Chondrocyte (in vitro differentiated cells): Measurements from ENCODE around the gene TUBGCP4. TPM values are rescaled to one million over a fixed set of nuclear protein-coding genes. Genes with fewer than 3 reads are reported as not detected.

Experiments
- DNase-seq: peaks from one replicate; pipeline ENCODE4 v3.0.0; 2021; ENCODE audit warnings: mixed read lengths, low spot score
- H3K27ac Mint-ChIP-seq: one replicate; pipeline ENCODE4 v1.8.0; 2021; ENCODE audit warnings: mild to moderate bottlenecking, moderate library complexity, mixed read lengths; ENCODE audit not compliant: unreplicated experiment
- H3K27me3 Mint-ChIP-seq: 2 replicates; pipeline ENCODE4 v1.8.0; 2021; ENCODE audit warnings: low read depth, mixed read lengths
- H3K36me3 Mint-ChIP-seq: 2 replicates; pipeline ENCODE4 v1.8.0; 2021; ENCODE audit warnings: low read depth, mixed read lengths
- H3K4me1 Mint-ChIP-seq: 2 replicates; pipeline ENCODE4 v1.8.0; 2021; ENCODE audit warnings: low read depth, mild to moderate bottlenecking, mixed read lengths
- H3K4me3 Mint-ChIP-seq: one replicate; pipeline ENCODE4 v1.8.0; 2021; ENCODE audit warnings: mild to moderate bottlenecking, moderate library complexity, mixed read lengths; ENCODE audit not compliant: unreplicated experiment
- H3K9me3 Mint-ChIP-seq: 2 replicates; pipeline ENCODE4 v1.8.0; 2021; ENCODE audit warnings: low read depth, mixed read lengths
- CTCF ChIP-seq: fragments of 200-600 bp; sonication (generic); IDR thresholded peaks from 2 replicates; pipeline ENCODE4 v1.5.0; 2021; ENCODE audit warnings: antibody characterized with exemption, mild to moderate bottlenecking, moderate library complexity
- total RNA-seq: library from RNA; stranded (reverse); gene quantifications from 3 replicates; pipeline ENCODE4 v1.2.1, GENCODE V29; 2021

Gene TUBGCP4
- total RNA-seq, 1 donor from 2014 or later: 11.7 TPM

- DNase-seq: no peak
- no peak overlapping the region for H3K4me3 Mint-ChIP-seq
- H3K4me1 Mint-ChIP-seq: peaks cover 9% of the 10 kb centered on the region
- no peak for TF ChIP-seq CTCF
- no peak overlapping the region for H3K27ac Mint-ChIP-seq
- peaks cover 51% of the 10 kb centered on the region for H3K36me3 Mint-ChIP-seq
- no peaks in the 10 kb centered on the region for H3K27me3 Mint-ChIP-seq
- no peaks in the 10 kb centered on the region for H3K9me3 Mint-ChIP-seq
Measured at GRCh38 chr15:43414196-43414595, 43.3 kb downstream of the TUBGCP4 start.

GRCh38 chr15:43420435-43420834, 49.5 kb downstream of the TUBGCP4 start:
- H3K4me1 Mint-ChIP-seq: peaks cover 6% of the 10 kb centered on the region
- H3K27me3 Mint-ChIP-seq: no peaks in the 10 kb centered on the region
- H3K27ac Mint-ChIP-seq: no peak overlapping the region

GRCh38 chr15:43420876-43421275, 50.0 kb downstream of the TUBGCP4 start:
- no peaks in the 10 kb centered on the region for H3K9me3 Mint-ChIP-seq
- peaks cover 45% of the 10 kb centered on the region for H3K36me3 Mint-ChIP-seq
- no peak for TF ChIP-seq CTCF

More at GRCh38 chr15:43420435-43420834, 49.5 kb downstream of the TUBGCP4 start:
- Mint-ChIP-seq H3K36me3 (peaks cover 50% of the 10 kb centered on the region), H3K4me3 (no peak overlapping the region), H3K9me3 (no peaks in the 10 kb centered on the region)
- no peak for TF ChIP-seq CTCF
- no peak for DNase-seq

GRCh38 chr15:43423793-43424192, 52.9 kb downstream of the TUBGCP4 start:
- Mint-ChIP-seq H3K36me3 (peaks cover 45% of the 10 kb centered on the region), H3K4me1 (peaks cover 6% of the 10 kb centered on the region), H3K4me3 (no peak overlapping the region), H3K9me3 (no peaks in the 10 kb centered on the region), H3K27ac (peak overlapping the region; percentile 50), H3K27me3 (no peaks in the 10 kb centered on the region)
- no peak for DNase-seq
- no peak for TF ChIP-seq CTCF

More at GRCh38 chr15:43420876-43421275, 50.0 kb downstream of the TUBGCP4 start:
- DNase-seq: no peak
- no peaks in the 10 kb centered on the region for H3K27me3 Mint-ChIP-seq
- no peak overlapping the region for H3K27ac Mint-ChIP-seq
- no peak overlapping the region for H3K4me3 Mint-ChIP-seq
- H3K4me1 Mint-ChIP-seq: peaks cover 6% of the 10 kb centered on the region

GRCh38 chr15:43429687-43430086, 58.8 kb downstream of the TUBGCP4 start:
- no peaks in the 10 kb centered on the region for H3K9me3 Mint-ChIP-seq
- no peaks in the 10 kb centered on the region for H3K4me1 Mint-ChIP-seq
- peaks cover 31% of the 10 kb centered on the region for H3K36me3 Mint-ChIP-seq
- DNase-seq: no peak
- H3K27ac Mint-ChIP-seq: no peak overlapping the region
- TF ChIP-seq CTCF: no peak
- no peak overlapping the region for H3K4me3 Mint-ChIP-seq
- no peaks in the 10 kb centered on the region for H3K27me3 Mint-ChIP-seq
